ELF-1 (cell line): ENCODE results near the gene TRMT10B.

Experiments
- DNase-seq: peaks from one replicate; pipeline ENCODE4 v3.0.0-alpha.2; 2016; ENCODE audit warnings: low read depth, low spot score

The TRMT10B gene

GRCh38 chr9:37753489-37754190 is at the start of gene TRMT10B:
TRMT10B (plus strand) TSS chr9:37753805; CDS start chr9:37761932, 8,127 bp downstream.
- peak; percentile 65 for DNase-seq

DNA sequence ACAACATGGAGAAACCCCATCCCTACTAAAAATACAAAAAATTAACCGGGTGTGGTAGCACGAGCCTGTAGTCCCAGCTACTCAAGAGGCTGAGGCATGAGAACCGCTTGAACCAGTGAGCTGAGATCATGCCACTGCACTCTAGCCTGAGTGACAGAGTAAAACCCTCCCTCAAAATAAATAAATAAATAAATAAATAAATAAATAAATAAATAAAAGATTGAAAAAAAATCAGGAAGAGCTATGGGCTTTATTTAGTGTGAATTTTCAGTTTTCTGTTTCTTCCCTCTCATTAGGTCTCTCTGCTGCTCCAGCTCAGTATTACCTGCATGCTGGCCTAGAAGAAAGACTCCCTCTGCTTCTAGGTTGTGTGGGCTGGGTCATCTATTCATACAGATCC is 47.8 kb upstream of the TRMT10B start:
- DNase-seq: no peak

- DNase-seq: no peak
Measured at GRCh38 chr9:37706290-37706689, 47.3 kb upstream of the TRMT10B start.

DNA sequence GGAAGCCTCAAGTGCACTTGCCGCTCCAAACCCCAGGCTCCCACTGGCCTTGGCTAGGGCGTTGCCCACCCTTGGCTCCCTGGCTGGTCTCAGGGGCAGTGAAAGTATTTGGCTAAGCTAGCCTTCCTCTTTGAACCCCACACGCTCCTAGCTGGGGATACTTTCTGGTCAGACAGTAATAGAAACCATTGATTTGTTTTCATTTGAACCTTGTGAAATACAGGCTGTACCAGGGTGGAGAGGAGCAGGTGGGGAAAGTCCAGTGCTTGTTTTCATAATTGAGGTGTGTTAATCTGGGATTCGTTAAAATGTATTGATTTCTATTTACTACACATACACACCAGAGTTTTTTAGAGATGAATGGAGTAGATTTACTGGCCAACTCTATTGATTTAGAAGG is 45.9 kb upstream of the TRMT10B start:
- no peak for DNase-seq

- no peak for DNase-seq
Measured at GRCh38 chr9:37710046-37710445, 43.6 kb upstream of the TRMT10B start.

DNA sequence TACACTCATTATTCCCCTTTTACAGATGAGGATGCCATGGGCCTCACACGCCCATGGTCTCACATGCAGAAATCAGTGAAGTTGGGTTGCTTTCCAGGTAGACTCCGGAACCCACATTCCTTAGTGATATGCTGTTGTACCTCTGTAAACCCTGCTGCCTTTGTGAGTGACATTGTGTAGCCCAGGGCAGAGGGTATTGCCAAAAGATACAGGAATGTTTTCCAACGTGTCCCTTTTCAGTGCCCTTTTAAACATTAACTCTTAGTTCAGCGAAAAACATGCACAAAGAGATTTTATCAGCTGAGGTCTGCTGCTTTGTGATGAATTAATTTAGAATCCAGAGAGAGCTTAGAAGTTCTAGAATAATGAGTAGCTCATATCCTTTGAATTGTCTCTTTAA is 38.3 kb upstream of the TRMT10B start:
- DNase-seq: no peak

GRCh38 chr9:37715991-37716505 is 37.6 kb upstream of the TRMT10B start:
- DNase-seq: no peak

- no peak for DNase-seq
Measured at GRCh38 chr9:37719526-37719925, 34.1 kb upstream of the TRMT10B start.

DNA sequence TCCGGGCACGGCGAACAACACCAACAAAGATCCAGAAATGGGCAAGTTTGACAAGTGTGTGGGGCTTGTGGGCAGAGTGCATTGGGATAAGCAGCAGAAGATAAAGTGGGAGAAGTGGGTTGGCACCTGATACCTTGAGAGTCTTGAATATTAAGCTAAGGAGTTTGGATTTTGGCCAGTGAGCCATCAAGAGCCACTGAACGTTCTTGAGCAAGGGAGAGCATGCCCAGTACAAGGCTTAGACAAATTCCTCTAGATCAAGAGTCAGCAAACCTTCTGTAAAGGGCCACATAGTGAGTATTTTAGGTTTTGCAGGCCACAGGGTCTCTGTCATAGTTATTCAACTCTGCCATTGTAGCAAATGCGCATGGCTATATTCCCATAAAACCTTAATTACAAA is 26.6 kb upstream of the TRMT10B start:
- no peak for DNase-seq

- DNase-seq: no peak
Measured at GRCh38 chr9:37729499-37729898, 24.1 kb upstream of the TRMT10B start.

- DNase-seq: no peak
Measured at GRCh38 chr9:37730256-37730655, 23.3 kb upstream of the TRMT10B start.

- DNase-seq: no peak
Measured at GRCh38 chr9:37730839-37731238, 22.8 kb upstream of the TRMT10B start.

- no peak for DNase-seq
Measured at GRCh38 chr9:37732086-37732741, 21.4 kb upstream of the TRMT10B start.

DNA sequence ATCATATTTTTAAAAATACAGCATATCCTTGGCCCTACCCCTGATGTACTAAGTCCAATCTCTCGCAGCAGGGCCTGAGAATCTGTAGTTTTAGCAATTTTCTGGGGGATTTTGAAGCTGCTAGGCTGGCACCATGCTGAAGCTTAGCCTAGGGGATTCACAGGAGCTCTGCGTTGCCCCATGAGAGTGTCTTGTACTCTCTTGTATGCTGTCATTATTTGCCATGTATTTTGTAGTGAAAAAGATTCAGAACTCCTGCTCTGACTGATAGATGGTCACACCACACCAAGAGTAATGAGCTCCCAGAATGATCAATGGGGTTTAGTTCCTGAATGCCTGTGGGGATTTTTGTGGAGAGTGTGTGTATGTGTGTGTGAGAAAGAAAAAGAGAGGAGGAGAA is 20.7 kb upstream of the TRMT10B start:
- no peak for DNase-seq

DNA sequence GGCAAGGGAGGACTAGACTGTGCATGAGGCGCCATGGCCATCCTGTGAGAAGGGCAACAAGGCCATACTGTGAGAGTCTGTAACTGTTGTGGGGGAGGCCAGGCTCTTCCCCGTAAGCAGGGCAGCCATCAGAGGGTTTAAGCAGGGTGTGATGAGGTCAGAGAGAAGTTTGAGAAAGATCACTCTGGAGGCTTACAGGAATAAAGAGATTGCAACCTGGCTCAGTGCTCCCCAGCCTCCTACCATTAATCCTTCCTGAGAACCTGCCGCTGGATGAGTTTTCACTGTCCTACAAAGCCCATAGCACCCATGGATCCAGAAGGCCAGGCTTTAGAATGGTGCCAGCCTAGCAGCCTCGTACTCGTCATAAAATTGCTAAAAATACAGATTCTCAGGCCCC is 14.4 kb upstream of the TRMT10B start:
- DNase-seq: no peak

DNA sequence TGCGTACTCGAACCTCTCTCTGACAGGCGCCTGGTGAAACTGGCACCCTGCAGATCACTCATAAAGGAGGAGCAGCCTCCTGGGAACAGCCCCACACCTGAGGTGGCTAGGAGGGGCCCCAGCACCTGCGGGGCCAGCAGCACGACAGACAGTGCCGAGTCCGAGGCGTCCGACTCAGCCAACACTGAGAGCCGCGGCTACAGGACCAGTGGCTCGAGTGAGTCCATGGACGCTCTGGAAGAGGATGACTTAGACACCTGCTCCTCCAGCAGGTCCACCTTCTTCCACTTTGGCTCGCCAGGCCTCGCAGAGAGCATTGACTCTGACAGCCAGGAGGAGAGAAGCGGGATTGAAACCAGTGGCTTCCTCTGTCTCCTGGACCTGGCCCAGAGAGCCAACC is 13.5 kb upstream of the TRMT10B start:
- no peak for DNase-seq

GRCh38 chr9:37740631-37741328 is 12.8 kb upstream of the TRMT10B start:
- no peak for DNase-seq

- no peak for DNase-seq
Measured at GRCh38 chr9:37745970-37746369, 7.6 kb upstream of the TRMT10B start.

DNA sequence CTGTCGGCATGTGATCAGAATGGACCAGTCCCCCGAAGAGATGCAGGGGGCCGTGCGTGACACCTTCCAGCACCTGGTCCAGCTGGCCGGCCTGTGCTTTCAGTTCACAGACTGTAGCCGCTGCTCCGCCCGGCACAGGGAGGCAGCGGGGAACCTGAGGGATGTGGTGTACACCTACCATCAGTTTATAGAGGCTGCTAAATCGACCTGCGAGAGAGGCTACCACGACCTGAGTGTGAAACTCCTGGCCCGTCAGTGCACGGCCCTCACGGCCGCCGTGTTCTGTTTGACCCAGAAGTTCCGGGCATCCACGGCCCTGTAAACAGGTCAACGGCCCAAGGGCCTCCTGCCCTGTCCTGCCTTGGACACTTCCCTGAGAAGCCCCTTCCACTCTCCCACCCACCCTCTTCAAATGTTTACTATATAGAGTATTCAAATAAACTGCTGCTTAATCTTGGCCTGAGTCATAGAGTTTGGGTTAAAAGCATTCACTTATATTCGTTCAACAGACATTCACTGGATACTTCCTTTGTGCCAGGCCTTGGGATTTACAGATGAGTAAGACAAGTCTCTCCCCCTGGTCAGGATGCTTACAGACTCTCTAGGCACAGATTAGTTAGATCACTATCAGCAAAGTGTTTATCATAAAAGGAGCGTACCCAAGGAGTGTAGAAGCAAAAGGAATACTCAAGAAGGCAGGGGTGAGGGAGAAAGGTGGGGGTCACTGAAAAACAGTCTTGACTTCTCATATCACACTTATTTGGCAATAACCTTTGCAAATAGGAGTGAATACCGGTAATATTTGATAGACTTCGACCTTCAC is 6.9 kb upstream of the TRMT10B start:
- no peak for DNase-seq

DNA sequence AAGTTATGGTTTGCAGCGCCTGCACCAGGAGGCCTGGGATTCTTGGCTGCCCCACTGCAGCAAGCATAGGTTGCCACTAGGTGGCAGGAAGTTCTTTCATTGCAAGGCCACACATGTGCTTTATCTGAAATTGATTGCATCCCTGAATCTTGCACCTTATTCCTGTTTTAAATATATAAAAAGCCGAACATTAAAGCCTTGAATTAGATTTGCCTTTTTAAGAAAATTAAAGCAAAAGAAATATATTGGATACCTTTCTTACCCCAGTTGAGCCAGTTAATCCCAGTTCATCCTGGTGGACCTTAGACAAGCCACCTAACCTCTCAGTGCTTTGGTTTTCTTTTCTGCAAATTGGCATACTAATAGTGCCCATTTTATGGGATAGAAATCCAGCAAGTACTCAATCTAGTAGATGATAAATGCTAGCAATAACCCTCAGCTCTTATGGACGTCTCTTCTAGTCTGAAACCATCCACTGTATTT is 6.3 kb upstream of the TRMT10B start:
- peak; percentile 56 for DNase-seq

DNA sequence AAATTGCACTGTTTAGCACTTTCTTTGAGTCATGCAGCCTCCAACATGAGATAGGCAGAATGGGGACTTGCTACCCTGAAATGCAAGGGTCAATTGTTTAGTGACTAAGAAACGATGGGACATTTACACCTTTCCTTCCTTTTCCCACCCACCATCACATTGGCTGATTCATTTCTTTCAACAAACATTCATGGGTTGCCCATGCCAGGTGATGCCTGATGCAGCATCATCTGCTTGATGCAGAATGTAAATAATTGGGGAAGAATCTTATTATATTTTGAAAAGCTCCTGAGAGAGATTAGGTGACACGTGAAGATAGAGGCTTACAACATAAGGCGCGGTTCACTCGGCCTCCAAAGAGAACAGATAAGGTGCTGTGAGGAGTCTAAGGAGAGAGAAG is 4.5 kb upstream of the TRMT10B start:
- no peak for DNase-seq

- no peak for DNase-seq
Measured at GRCh38 chr9:37751186-37751585, 2.4 kb upstream of the TRMT10B start.
